SK-N-DZ (cell line): ENCODE measurements around the gene KCNN3.

ENCODE experiments used
- DNase-seq: peaks from one replicate; pipeline ENCODE4 v3.0.0-alpha.2; 2015; ENCODE audit warnings: low spot score

The KCNN3 gene

DNA sequence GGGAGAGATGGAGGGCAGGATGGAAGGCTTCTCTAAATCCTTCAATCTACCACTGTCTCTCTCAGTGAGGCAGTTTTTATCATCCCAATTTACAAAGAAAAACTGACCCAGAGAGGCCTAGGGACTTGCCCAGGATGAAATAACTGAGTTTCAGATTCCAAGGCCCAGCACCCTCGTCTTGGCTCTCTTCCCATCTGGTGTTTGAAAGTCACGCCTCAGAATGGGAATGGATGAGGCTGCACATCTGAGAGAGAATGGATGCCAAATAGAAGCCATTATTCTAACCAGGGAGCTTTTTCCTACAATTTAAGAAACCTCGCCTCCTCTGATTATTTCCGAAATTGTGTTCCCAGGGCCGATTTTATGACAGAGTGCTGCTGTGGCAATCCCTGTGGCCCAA, 10.6 kb upstream of the KCNN3 start:
- DNase-seq, result no peak

DNA sequence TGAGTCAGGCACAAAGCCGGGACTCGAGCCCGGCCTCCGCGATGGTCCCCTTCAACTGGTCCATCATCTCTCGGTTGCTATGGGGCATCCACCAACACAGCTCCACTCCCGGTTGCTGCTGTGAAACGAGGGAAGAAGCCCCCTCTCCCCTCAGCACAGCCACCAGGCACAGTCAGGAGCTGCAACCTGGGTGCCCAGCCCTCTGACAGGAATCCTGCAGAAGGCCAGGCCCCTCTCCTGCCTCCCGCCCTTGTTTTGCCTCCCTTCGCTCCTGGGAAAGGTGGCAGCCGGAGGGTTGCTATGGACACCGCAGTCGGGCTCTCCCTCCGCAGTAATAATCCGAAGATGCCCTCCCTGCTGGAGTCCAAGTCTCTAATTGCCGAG, 8.9 kb upstream of the KCNN3 start:
- no peak for DNase-seq

DNA sequence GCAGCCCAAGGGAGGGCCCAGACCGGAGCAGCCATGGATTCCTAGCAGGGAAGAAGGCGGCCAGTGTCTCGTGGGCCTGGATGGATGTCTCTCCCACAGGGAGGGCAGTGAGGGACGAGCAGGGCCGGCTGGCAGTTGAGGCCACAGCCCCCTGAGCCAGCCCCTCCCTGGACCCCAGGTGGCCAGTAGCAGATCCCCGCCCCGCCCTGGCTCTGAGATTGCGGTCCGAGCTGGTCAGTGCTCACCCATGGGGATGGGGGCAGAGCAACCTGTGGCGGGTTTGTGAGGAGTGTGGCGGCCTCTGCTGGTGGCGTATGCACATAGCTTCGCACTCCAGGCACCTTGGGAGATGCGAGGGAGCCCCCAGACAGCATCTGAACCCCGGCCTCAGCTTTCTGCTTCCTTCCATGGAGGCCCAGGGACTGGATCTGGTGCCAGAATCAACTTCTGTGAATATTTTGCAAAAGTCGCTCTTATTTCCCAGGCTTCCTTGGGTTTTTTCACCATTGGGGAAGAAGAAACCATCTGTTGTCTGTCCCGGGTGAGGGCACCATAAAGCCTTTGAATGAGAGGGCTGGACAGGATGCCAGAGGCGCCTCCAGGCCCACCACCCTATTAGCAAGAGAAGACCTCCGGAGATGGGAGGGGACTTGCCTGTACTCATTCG, 8.4 kb upstream of the KCNN3 start:
- DNase-seq, result peak; percentile 81

DNA sequence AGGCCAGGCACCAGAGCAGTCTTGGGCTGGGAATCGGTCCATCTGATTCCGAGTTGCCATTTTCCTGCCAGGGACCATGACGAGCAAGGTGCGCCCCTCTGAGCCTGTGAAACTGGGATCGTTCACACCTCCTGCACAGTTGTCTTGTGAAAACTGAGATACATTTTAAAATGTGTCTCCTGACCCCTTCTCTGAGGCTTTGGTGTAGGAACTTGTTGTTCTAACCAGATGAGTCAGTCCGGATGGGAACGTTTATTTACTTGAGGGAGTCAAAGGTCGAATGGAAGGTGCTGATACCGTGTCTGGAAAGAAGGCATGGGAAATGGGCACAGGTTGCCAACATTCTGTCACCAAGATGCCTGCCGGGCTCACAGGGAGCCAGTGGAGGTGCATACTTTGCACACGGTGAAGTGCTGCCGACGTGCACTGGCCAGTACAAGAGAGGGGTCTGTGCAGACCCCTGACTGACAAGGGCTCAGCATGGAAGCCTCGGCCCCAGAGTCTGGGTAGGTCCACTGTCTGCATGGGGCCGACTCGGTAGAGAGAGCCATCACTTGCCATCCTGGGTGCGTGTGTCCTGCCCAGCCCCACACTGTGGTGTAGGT, 7.4 kb upstream of the KCNN3 start:
- no peak for DNase-seq

DNA sequence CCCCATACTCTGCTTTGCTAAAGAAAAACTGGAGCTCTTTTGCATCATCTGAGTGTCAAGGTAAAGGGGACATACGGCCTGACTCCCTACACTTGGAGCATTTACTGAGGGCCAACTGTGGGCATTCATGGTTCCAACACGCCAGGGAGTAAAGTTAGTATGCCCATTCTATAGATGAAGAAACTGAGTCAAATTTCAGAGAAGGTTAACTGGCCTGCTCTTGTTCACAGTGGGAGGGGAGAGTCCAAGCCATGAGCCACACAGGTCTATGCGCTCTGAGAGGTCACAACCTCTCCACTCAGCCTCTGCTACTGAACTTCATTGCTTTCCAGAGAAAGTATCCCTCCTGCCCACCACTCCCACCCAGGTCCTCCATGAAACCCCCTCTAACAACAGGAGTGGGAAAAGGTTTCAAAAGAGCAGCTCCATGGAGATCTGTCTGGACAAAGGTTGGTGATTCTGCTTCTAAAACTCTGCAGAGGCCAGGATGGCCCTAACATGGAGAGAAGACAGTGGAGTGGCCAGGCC, 6.8 kb upstream of the KCNN3 start:
- DNase-seq, result no peak

DNA sequence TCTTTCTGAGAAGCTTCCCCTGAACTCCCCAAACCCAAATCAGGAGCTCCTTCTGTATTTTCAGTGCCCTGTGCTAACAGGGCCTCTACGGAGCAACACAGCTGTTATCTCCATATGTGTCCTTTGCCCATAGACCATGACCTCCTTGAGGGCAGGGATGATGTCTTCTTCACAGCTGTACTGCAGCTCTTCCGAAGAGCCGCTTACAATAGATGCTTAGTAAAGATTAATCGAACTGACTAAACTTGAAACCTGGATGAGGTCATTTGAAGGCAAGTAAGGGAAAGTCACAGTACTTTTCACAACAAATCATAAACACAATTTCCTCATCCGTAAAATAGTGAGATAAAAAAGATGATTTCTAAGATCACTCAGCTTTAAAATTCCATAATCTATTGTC, 4.4 kb upstream of the KCNN3 start:
- DNase-seq, result no peak

DNA sequence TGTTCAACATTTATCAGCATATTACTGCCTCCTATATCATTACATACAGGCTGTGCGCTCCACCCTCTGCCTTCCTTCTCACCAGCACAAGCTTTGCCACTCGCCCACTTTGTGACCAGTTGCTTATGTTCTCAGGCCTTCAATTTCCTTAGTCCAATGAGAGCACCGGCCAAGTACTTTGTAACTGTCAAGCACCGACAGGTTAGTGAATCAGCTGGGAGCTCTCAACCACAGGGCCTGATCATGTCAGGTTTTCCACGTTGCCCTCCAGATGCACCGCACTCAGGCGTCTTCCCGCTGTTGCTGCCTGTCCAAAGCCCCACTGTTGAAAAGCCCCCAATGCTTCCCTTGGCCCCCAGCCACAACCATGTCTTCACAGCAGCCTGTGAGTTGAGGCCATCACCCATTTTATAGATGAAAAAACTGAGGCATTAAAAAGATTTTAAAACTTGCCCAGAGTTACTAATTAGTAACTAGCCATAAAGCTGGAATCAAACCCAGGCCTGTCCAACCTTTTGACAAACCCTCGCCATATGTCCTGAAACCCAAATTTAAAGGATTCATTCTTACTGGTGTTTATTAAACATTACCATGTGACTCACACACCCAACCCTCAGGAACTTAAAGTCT, 3.4 kb upstream of the KCNN3 start:
- DNase-seq, result no peak

DNA sequence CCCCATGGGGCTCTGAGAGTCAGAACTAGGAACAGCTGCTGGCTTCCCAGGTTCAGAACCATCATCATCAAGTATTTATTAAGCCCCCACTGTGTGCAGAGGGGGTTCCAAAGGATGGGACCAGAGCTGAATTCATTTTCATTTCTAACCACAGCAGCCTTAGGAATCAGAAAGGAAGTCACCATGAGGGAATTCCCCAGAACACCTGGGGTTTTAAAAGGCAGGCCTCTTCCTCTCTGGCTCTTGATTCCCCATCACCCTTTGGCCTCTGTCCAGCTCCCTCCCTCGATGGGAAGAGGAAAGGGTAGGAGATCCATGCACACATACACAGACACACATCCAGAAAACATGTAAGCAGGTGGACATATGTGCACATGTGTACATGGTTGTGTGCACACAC, 1.3 kb upstream of the KCNN3 start:
- DNase-seq, result no peak

DNA sequence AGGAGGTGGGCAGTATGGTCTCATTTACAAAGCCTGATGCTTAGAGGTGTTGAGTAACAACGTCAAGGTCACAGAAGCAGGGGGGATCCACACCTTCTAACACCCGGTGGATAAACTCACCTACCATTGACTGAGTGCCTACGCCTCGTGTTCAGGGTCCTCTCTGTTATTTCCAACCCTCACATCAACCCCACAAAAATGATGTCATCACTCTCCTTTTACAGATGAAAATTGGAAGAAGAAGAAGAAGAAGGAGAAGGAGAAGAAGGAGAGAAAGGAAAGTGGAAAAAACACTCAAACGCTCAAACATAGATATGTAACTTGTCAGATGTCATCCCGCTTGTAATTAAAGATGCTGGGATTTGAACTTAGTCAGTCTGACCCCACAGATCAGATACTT, 653 bp upstream of the KCNN3 start:
- DNase-seq, result no peak

DNA sequence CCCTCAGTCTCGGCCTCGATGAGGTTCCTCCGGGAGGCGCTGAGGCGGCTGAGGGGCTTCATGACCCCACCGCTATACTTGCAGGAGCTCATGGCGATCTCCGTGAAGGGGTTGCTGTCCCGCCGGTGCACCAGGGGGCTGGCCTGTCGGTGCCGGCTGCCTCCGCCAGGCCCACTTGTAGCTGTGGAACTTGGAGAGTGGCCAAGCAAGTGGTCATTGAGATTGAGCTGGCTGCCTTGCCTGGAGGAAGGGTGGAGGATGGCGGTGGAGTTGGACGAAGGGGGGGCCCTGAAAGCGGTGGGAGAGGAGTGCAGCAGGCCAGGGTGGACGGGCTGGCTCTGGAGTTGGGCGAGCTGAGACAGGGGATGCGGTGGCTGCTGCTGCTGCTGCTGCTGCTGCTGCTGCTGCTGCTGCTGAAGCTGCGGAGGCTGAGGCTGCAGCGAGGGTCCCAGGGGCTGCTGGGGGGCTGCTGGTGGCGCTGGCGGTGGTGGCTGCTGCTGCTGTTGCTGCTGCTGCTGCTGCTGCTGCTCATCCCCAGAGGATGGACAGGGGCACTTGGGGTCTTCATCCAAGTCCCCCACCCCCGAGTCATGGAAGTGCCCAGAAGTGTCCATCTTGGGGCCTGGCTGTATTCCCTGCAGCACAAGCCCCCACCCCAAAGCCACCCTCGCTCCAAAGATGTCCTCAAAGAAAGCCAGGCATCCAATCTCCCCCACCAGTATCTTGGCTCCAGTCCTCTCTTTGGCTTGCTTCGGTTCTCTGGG, 548 bp downstream of the KCNN3 start:
- no peak for DNase-seq

DNA sequence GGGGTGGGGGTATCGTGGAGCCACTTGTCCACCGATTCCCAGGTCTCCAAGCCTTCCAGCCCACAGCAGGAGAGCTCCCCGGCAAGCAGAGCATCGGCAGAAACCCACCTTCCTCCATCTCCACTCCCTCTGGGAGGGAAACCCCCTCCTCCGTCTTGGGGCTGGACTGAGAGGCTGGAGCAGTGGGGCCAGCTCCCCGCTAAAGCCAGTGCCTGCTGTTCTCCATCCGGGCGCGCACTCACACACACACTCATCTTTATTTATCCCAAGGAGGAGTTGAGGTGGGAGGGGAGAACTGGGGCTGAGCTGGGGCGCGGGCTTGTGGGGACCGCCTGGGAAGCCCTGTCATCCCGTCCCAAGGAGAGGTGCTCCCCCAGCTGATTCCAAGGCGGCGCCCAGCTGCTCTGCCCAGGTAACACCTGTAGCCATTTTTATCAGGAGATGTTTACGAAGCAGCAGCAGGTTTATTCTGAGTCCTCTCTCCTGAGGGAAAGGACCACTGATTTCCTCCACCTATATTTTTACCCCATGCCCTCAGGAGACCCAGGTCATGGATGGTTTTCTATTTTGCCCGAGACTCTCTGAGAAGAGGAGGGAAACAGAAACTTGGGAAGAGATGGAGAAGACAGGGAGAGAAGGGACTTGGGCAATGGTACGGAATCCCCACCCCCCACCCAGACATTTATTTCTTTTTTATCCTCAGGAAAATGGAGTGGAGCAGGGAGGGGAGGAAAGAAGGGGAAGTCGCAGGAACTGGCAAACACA, 2.1 kb downstream of the KCNN3 start:
- no peak for DNase-seq

DNA sequence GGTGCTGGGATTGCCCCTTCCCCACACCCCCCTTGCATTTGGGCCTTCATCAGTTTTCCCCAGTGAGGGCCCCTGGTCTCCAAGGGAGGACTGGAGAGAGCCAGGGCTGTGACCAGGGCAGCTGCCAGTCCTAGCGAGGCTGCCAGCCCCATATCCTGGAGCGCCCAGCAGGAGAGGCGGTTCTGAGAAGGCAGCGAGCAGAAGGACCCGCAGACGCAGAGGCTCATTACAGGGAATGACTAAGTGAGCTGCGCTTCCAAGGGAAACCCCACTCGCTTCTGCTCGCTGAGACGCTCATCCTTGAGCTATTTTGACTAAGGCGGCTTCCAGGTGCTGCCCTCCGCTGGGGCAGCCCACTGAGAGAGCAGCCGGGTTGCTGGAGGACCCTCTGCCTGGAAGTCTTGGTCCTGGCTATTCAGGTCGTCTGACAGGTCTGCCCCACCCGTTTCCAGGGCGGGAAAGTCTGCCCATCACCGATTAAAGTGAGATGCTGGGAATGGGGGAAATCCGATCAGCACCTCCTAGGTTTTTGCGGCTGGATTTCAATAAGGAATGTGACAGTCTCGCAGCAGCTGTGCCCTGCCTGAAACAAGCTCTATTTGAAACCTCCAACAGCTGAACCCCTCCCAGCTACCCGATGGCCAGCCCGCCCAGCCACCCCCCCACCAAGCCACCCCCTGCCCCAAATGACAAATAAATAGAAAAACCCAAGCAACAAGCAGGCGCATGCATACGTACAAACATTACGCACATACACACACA, 2.8 kb downstream of the KCNN3 start:
- no peak for DNase-seq

DNA sequence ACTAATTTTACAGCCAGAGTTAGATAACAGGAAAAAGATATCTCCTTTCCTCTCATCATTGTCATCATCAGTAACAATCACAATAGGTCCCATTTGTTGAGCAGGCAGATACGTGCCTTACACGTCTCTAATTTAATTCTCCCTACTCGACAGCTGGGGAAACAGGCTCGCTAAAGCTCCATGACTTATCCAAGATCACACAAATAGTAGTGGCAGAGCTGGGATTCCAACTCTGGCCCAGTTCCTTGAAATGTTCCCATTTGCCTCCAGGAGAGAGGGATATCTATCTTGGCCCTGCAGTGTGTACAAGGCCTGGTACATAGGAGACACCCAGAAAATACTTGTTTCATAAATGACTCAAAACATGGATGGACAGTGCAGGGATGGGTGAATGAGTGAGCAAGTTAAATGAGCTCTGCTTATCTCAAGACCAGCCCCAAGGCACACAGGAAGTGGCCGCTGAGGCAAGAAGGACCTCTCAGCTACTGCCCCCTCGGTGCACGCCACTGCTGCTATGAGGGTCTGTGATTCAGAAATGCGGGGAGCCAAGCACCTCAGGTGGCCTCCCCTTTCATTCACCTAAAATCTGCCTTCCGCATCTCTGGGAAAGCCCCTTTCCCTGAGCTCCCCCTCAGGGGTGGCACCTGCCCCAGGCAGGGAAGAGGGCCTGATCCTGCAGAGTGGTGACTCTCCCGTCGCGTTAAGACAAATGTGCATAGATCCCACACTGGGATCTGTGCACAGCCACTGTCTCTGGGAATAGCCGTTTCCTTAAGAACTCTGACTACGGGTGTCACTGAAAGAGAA, 3.6 kb downstream of the KCNN3 start:
- no peak for DNase-seq

DNA sequence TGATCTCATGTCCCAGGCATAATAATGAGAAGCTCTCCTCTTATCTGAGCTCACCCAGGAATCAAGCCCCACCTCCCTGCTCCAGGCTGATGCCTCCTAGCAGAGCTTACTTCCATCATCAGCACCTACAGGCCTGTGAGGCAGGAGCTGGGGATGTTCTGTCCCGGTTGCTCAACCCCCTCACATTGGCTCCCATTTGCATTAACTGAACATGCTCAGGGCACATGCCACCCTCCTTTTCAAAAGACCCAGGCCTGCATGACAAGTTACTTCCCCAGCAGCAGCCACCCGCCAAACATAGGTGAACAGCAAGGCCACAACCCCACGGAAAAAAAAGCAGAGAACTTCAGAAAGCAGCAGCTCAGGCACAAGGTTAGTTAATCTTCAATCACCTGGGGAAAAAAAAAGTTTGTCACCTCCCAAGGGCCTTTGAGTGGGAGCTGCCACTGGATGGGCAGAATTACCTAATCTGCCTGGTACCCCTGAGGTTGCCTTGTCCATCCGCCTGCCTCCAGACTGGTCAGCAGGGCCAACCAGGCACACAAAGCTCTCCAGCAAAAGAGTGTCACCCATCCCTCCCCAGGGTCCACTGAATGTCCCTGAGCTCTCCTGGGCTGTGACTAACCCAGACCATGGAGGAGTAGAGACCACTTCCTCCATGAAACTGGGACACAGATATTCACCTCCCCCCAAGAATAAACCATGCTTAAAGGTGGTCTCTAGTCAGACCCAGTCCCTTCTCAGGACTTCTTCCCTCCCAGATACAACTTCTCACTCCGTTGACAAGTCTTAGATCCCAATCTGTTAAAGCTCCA, 4.4 kb downstream of the KCNN3 start:
- DNase-seq, result no peak

DNA sequence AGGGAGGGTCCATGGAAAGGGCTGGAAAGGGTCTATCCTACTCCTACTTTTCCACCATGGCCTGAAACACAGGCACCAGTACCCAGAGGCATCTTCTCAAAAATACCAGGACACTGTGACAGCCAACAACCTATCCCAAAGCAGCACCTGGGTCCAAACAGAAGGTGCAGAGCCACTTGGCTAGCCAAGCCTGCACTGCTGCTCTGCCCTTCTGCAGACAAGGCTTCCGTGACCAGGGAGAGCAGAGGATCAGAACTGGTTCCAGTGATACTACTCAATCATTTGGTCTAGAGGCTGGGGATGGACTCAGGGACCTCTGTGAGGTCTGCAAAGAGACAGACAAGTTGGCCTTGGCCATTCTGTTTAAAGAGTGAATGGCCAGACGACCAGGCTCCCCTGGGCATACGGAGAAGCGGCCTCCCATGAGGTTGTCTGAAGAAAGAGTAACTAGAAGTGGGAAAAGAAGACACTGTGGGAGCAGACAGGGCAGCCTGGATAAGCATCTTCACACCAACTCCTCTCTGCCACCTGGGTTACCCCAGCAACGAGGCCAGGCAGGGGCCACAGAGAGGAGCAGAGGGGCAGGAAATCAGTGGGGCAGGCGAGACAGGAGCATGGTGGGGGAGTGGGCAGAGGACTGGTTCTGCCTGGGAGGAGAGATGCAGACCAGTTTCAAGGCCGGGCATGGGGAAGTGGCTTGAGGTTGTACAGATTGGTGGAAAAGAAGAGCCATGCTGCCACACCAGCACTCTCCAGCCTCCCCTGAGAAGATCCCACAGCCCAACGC, 5.7 kb downstream of the KCNN3 start:
- DNase-seq, result no peak

DNA sequence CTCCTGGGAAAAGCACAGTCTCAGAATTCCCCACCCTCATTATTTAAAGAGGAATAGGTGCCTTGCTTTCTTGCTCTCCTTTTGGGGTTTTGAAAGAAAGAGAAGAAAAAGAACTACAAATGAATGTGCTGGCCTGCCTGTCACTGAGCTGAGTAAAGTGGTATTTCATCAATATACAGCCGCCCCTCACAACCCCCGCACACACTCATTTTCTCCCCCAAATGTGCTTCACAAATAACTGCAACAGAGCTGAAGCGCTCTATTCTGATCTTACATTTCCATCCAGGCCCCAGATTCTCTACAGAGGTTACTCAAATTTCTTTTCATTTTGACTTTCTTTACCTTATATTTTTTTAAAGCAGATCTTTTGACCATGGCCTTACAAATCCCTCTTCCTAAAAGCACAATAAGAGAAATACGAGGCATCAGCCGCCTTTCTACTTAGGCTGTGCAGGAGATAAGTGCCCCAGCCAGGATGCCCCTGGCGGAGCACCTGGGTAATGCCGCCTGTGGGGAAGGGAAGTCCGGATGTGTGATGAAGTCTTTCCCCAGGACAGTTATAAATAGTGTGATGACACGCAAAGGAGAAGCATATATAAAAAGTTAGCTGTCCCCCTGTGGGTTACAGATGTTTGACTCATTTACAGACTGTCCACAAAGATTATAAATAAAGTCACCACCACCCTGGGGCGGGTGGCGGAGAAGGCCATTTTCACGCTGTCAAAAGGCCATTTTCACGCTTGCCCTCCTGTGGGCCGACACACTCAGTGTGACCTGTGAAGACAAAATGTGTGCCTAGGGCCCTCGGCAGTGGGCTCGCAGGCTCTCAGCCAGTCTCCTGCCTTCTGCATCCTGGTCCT, 6.5 kb downstream of the KCNN3 start:
- DNase-seq, result peak; percentile 61

DNA sequence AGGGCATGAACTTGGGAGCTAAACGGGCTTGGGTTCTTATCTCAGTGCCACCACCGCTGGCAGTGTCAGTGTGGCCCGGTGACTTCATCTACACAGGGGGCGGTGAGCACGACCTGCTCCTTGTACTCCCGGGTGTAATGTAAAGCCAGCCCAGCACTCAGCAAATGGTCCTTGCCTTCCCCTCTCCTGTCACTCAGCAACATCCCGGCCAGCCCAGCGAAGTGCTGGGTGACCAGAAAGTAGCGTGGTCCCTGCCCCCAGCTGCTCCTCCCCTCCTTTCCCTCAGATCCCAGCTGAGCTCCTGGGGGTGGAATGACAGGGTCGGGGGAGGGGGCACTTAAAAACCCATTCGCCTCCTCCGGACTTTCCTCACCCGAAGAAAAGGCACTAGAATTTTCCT, 7.2 kb downstream of the KCNN3 start:
- DNase-seq, result no peak
